NCI-H510A (cell line): ENCODE results near the gene CYBA.

Experiments
- DNase-seq: peaks from one replicate; lab custom pipeline; 2025; lab: John Stamatoyannopoulos, UW

Gene CYBA

GRCh38 chr16:88650749-88651275, at the start of gene CYBA:
CYBA (minus strand) TSS chr16:88651053; CDS start chr16:88651013, 40 bp downstream.
- no peak for DNase-seq

DNA sequence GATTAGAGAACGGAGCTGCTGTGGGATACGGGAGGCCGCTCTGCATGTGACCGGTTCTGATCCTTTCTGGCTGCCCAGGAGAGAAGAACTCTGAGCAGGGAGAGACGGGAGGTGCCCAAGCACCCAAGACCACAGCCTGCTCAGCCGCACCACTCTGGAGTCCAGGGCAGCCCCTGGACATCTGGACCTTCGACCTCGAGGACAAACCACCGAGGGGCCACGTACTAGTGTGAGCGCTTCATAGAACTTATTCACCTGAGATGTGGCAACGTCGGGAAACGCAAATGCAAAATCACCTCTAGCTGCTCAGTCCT, 49.4 kb upstream of the CYBA start:
- no peak for DNase-seq

DNA sequence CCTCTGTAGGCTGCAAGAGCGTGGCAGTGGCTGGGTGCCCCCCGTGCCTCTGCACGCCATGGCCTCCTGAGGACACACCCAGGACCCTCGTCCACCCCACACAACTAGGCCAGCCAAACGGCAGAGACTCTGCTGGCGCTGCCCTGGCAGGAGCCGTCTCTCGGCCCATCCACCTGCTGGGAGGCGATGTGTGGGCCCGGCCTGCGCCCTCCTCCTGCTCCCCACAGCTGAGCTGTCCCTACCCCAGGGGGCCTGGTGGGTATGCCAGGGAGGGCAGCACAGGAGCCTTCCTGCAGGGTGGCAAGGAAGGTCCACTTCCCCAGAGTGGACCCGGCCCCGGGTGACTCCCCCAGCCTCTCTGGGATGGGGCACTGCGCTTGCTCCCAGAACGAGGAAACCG, 48.3 kb upstream of the CYBA start:
- no peak for DNase-seq

- DNase-seq, result no peak
These were observed 47.8 kb upstream of the CYBA start for GRCh38 chr16:88698646-88699045.

DNA sequence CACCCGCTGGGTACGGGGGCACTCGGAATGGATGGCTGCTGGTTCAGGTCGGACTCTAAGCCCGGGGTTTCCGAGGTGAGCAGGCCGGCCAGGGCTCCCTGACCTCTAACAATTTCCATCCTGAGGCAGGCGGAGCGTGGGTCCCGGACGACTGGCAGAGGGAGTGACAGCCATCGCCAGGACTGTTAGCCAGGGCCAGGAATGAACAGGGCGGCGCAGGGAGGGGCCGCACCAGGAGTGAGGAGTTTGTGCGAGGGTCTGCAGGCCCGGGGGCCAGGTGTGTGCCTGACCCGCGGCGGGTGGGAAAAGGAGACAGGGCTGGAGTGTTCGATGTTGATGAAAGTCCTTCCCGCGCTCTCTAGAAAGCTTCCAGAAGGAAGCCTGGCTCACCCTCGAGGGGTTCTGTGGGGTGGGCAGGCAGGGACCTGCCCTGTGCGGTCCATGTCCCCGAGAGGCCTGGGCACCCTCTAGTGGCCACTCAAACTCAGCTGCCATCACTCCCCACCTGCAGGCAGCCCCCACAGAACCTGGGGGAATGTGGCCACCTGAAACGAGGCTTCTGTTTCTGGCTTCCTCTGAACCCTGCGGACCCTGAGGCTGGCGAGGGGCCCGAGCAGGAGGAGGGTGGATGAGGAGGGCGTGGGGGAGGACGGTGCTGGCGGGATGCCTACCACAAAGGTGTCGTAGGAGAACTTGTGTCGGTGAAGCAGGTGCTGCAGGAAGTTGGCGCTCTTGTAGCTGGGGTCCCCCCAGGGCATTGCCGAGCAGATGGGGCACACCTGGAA, 47.2 kb upstream of the CYBA start:
- no peak for DNase-seq

GRCh38 chr16:88697116-88697830, 46.4 kb upstream of the CYBA start:
- no peak for DNase-seq

GRCh38 chr16:88696441-88696840, 45.6 kb upstream of the CYBA start:
- no peak for DNase-seq

DNA sequence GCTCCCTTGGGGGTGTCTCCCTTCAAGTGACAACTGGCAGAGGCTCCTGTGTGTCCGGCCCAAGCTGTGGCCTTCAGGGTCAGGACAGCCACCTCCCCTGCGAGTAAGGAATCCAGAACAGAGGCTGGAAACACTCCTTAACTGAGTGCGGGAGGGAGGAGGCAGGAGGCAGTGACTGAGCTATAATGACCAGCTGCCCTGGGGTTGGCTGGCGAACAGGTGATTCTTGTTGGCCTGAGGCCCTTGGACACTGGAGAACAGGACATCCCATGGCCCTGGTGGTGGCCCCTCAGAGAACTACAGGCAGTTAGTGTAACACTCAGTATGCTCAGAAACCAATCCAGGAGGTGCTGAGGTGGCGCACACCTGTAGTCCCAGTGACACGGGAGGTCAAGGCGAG, 44.9 kb upstream of the CYBA start:
- DNase-seq, result no peak

- no peak for DNase-seq
These were observed 44.4 kb upstream of the CYBA start for GRCh38 chr16:88695218-88695617.

DNA sequence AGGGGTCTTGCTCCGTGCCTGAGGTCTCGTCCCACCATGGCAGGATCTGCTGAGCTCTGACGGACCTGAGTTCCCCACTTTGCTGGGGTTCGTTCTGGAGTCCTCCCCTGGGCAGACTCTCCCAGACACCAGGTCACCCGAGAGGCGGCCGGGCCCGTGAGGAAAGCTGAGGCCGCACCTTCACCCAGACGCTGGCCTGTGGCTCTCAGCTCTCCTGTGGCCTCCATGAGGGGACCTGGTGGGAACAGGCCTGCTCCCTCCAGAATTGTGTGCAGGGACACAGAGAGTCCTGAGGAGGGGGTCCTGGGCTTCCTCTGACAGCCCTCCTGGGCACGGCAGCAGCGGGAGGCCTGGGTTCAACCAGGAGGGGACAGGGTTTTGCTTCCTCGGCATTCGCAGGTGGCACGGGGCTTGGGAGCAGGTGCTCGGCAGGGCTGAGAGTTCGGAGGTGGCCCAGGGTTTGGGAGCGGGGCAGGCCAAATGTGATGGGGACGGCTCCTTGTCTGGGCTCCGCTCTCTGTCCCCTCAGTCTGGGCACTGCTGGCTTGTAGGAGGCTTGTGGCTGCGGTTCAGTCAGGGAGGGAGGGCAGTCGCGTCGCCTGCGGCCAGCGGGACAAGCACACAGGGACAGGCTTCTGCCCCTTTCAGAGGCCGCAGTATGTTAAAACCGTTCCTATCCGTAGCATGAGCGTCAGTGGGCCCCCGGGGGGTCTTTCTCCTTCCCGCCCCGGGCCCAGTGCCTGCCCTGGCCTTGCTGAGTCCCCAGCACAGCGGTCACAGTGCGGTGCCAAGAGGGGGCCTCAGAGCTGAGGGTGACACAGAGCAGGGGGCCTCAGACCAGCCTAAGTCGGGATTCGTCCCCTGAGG, 43.6 kb upstream of the CYBA start:
- no peak for DNase-seq

DNA sequence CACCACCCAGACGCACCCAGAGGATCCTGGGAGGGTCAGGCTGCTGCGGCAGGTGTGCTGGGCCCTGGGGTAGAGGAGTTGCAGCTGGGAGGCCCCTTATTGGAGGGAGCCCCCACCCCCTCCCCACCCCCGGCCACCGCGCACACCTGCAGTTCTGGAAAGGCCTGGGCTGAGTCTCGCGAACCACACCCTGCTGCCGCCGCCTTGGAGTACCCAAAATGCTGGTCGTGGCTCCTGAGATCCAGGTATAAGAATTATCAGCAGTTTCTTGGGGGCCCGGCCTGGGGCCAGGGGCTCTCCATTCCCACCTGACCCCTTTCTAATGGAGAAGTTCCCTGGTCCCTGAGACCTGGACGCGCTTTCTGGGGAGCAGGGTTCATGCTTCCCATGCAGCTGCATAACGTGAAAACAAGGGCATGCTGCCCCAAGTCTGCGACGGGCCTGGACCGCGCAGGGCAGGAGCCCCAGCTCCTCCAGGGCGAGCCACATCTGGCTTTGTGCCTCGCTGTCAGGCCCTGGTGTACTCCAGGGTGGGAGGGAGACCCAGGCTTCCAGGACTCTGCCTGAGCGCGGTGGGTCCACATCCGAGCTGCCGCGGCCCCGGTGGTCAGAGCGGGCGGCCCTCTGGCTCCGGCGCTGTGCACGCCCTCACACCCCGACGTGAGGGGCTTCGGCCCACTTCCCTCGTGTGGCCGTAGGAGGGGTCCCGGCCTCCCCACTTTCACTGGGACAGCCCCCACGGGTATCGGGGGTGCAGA, 42.7 kb upstream of the CYBA start:
- no peak for DNase-seq

DNA sequence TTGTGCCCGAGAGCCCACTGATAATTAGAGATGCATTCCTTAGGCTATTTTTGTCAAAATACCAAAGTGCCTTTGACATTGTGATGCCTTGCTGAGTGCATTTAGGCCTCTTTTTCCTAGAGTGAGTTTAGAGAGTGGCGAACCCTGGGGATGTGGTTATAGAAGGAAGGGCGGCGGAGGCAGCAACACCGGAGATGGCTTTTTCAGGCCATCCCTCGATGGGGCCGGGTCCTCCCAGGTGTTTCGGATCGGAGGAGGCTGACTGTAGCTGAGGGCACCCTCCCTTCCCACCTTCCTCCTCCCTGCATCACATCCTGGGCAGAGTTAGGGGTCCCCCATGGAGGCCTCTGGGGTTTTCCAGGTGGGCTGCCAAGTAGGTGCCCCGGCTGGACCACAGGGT, 42.0 kb upstream of the CYBA start:
- no peak for DNase-seq

- DNase-seq, result no peak
These were observed 41.2 kb upstream of the CYBA start for GRCh38 chr16:88691924-88692560.

DNA sequence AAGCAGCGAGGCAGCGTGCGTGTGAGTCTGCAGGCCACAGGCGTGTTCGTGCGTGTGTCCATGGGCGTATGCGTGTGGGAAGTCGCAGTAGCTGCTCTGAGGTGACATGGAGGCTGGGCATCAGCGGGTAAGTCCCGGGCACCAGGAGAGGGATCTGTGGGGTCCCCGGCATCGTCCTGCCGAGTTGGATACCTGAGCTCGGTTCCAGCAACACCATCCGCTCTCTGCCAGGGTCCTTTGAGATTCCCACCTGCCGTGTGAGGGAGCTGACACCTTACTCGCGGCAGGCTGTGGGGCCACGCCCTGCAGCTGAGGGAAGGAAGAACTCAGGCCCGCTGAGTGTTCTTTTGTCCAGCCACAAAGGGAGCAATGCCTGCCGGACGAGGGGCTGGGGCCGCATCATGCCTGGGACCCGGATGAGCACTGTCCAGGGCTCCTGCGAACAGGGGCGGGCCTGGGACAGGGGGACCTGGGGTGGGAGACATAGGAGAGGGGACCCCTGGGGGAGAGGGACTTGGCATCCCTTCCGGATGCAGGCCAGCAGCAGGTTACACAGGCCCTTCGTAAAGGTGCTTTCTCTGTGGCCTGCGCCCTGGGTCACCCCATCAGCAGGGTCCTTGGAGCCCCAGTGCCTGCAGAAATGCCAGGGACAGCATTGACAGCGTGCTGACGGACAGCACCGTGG, 40.4 kb upstream of the CYBA start:
- no peak for DNase-seq

GRCh38 chr16:88690341-88691128, 39.7 kb upstream of the CYBA start:
- no peak for DNase-seq

DNA sequence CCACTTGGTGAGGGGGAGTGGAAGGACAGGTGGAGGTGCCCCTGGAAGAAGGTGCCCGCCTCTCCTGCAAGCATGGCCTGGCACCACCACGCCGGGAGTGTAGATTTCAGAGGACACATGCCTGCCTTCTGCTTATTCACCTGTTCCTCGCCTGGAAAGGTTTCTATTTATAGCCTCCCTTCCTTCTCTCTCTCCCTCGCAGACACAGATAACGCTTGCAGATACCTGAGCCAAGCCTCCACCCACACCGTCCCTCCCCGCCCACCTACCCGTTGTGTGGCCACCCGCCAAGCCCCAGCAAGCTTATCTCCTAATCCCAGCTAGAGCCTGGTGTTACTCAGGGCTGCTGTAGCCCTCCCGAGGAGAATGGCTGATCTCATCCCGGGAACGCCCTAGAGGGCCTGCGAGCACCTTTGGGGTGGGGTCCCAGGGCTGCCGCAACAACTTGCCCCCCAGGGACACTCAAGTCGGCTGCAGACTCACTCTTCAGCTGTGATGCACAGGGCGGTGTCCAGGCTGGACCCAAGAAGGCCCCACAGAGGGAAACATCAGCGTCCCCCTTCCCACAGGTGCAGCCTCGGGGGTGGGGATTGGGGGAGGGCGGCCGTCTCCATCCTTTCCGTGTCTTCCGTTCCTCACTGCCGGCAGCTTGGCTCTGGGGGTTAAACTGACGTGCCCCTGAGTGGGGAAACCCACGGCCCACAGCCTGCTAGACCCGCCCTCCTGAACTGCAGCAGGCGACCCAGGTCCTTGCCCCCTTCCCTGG, 37.3 kb upstream of the CYBA start:
- peak; percentile 72 for DNase-seq

- no peak for DNase-seq
These were observed 36.8 kb upstream of the CYBA start for GRCh38 chr16:88687676-88688012.

- DNase-seq, result no peak
These were observed 36.4 kb upstream of the CYBA start for GRCh38 chr16:88687254-88687576.
